NCI-H128 (cell line): ENCODE results near the gene HYAL4.
"Not testable (repeated sequence)": the region's sequence is repeated elsewhere in the genome, so short reads cannot be mapped to it uniquely, and the experiment has no call there.

Source experiments
- DNase-seq: peaks from one replicate; lab custom pipeline; 2025; ENCODE audit not compliant: unreplicated experiment; lab: John Stamatoyannopoulos, UW

HYAL4 gene

GRCh38 chr7:123844712-123845219 is at the start of gene HYAL4:
TSS of gene HYAL4 (plus strand) at chr7:123845169. CDS start at chr7:123868274, 23,105 bp downstream.
- DNase-seq, result no peak

- no peak for DNase-seq
Observed at GRCh38 chr7:123795917-123796316, 49.1 kb upstream of the HYAL4 start.

GRCh38 chr7:123796568-123796967 is 48.4 kb upstream of the HYAL4 start:
- DNase-seq, result no peak

GRCh38 chr7:123797673-123798531 is 47.1 kb upstream of the HYAL4 start:
- peak; percentile 5 for DNase-seq

GRCh38 chr7:123798532-123799188 is 46.3 kb upstream of the HYAL4 start:
- no peak for DNase-seq

GRCh38 chr7:123802249-123802648 is 42.7 kb upstream of the HYAL4 start:
- no peak for DNase-seq

GRCh38 chr7:123805287-123805686 is 39.7 kb upstream of the HYAL4 start:
- DNase-seq, result no peak

- DNase-seq, result no peak
Observed at GRCh38 chr7:123809471-123809870, 35.5 kb upstream of the HYAL4 start.

GRCh38 chr7:123811056-123811455 is 33.9 kb upstream of the HYAL4 start:
- DNase-seq, result no peak

- no peak for DNase-seq
Observed at GRCh38 chr7:123816916-123817315, 28.1 kb upstream of the HYAL4 start.

- no peak for DNase-seq
Observed at GRCh38 chr7:123819001-123819400, 26.0 kb upstream of the HYAL4 start.

GRCh38 chr7:123819795-123820194 is 25.2 kb upstream of the HYAL4 start:
- DNase-seq, result not testable (repeated sequence)

- DNase-seq, result no peak
Observed at GRCh38 chr7:123820864-123821263, 24.1 kb upstream of the HYAL4 start.

- DNase-seq, result no peak
Observed at GRCh38 chr7:123821320-123821719, 23.6 kb upstream of the HYAL4 start.

GRCh38 chr7:123823898-123824753 is 20.8 kb upstream of the HYAL4 start:
- DNase-seq, result no peak

GRCh38 chr7:123824754-123825067 is 20.3 kb upstream of the HYAL4 start:
- no peak for DNase-seq

- DNase-seq, result no peak
Observed at GRCh38 chr7:123828805-123829204, 16.2 kb upstream of the HYAL4 start.

GRCh38 chr7:123836656-123837055 is 8.3 kb upstream of the HYAL4 start:
- no peak for DNase-seq

GRCh38 chr7:123839106-123839505 is 5.9 kb upstream of the HYAL4 start:
- not testable (repeated sequence) for DNase-seq

GRCh38 chr7:123844142-123844541 is 827 bp upstream of the HYAL4 start:
- DNase-seq, result not testable (repeated sequence)

GRCh38 chr7:123845823-123846216 is 851 bp downstream of the HYAL4 start:
- DNase-seq, result no peak
